ENCODE measurements around the gene FIS1.
"Not testable (repeated sequence)": the region's sequence is repeated elsewhere in the genome, so short reads cannot be mapped to it uniquely, and the experiment has no call there.

FIS1 gene

DNA sequence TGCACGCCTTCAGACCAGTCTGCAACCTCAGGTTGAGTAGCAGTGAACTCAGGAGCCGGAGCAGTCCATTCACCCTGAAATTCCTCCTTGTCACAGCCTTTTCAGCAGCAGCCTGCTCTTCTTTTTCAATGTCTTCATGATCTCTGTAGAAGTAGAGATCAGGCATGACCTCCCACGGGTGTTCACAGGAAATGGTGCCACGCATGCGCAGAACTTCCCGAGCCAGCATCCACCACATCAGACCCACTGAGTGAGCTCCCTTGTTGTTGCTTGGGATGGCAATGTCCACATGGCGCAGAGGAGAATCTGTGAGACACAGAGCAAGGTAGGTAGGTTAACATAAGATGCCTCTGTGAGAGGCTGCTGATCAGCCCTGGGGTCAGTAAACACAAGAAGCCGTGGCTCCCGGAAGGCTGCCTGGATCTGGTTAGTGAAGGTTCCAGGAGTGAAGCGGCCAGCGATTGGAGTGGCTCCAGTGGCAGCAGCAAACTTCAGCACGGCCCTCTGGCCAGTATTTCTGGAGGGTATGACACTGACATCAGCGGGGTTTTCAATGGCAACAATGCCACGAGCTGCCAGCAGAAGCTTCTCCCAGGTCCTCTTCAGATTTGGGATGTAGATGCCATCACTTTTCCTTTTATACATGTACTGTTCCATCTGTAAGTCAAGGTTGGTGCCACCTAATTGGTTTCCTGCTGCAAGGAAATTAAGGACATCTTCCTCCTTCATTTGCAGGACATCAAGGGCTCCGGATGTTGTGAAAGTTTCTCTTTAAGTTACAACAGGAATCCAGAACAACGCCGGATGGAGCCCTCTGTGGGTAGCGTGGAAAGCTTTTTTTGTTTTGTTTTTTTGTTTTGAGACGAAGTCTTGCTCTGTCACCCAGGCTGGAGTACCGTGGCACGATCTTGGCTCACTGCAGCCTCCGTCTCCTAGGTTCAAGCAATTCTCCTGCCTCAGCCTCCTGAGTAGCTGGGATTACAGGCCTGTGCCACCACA, 40.8 kb downstream of the FIS1 start:
- FAIRE-seq = not testable (repeated sequence)

DNA sequence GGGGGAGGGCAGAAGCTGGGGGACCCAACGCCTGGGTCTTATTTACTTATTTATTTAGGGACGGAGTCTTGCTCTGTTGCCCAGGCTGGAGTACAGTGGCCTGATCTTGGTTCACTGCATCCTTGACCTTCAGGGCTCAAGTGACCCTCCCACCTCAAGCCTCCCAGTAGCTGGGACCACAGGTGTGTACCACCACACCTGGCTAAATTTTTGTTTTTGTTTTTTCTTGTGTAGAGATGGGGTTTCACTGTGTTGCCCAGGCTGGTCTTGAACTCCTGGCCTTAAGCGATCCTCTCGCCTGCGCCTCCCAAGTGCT, 42.3 kb downstream of the FIS1 start:
- no peak for FAIRE-seq

DNA sequence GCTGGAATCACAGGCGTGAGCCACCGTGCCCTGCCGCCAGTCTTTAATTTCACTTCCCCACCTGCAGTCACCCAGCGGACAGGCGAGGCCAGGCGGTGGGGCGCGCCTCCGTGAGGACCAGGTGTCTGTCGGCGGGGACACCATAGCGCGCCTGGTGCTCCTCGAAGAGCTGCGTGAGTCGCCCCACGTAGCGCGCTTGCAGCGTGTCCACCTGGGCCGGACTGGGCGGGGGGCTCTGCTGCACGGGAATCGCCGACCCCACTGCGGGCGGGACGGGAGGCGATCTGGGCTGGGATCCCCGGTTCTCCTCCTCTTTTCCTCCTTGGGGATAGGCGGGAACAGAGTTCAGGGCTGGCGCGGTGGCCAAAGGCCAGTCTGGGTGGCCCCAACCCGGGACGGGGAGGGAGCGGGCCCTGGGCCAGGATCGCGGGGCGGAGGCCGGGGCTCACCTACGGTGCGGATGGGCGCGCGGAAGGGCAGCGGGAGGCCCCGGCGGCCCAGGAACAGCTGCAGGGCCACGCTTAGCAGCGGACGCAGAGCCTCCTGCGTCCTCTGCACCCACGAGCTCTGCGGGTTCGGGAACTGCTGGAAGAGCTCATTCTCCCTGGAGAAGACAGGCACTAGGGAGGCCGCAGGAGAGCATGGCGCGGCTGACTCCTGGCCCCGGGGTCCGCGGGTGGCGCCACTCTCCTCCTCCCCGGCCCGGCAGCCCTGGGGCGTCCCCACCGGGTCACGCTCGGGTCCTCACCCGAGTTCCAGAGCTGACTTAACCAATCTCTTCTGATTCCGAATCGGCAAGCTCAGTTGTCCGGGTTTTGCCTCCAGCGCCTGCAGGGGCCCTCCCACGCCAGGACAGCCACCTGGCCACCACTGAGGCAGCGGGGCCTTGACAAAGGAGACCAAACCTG, 42.9 kb downstream of the FIS1 start:
- FAIRE-seq = no peak

DNA sequence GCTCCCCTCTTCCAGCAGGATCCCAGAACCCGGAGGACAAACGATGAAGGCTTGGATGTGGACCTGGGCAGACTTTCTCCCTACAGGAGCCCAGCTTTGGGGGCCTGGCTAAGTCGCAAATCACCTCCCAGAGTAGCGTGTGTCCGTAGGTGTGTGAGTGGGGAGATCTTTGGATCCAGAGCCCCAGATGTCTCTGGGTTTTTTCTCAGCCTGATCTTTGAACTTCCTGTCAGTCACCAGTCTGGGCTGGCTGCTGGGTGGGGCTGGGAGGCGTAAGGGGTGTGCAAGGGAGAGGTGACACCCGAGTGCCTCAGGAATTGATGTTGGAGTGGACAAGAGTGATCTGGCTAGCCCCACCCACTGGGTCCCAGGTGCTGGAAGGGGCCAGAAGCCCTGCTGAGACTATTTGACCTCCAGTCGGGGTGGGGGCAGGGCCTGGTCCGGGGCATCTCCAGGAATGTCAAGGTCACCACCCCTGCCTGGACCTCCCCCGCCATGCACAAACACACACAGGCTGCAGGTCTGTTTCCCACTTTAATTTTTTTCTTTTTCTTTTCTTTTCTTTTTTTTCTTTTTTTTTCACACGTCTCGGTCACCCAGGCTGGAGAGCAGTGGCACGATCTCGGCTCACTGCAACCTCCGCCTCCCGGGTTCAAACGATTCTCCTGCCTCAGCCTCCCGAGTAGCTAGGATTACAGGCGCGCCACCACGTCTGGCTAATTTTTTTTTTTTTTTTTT, 43.9 kb downstream of the FIS1 start, which contains the start of gene MOGAT3:
Gene MOGAT3, minus strand, starts transcription at position 175 of the 738 bp plus-strand sequence. CDS start 182 bp downstream, outside the sequence.
- no peak for FAIRE-seq

DNA sequence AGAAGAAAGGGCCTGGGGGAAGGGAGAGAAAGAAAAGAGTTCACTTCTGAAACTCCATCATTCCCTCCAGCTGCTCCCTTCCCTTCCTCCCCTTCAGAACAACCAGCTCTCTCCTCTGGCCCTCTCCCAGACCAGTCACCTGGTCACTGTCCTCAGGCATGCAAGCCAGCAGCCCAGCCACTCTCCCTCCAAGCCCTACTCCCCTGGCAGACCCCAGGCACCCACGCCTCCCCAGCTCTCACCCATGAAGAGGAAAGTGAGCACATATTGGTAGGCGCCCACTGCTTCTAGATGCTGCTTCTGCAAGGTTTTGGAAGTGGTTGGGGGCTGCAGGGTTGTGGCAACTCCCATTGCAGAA, 44.4 kb downstream of the FIS1 start:
- no peak for FAIRE-seq

DNA sequence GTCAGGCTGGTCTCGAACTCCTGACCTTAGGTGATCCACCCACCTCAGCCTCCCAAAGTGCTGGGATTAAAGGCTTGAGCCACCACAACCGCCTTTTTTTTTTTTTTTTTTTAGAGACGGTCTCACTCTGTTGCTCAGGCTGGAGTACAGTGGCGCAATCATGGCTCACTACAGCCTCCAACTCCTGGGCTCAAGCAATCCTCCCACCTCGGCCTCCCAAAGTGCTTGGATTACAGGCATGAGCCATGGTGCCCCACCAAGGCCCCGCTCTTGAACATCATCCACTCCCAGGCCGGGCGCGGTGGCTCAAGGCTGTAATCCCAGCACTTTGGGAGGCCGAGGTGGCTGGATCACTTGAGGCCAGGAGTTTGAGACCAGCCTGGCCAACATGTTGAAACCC, 45.4 kb downstream of the FIS1 start:
- not testable (repeated sequence) for FAIRE-seq

DNA sequence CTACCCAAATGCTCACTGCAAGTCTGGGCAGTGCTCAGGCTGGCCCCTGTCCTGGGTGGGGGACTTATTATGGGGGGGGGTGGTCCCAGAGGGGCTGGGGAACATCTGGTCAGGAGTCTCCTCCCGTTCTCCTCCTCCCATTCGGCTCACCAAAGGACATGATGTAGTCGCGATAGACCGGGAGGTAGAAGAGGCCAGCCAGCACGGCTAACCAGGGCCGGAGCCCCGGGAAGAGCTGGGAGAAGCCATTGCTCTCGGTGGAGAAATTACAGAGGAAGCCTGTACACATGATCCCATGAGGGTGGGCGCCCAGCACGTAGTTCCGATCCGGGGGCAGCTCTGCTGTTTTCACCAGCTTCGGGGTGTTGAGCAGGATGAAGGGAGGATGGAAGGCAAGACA, 46.4 kb downstream of the FIS1 start:
- no peak for FAIRE-seq

DNA sequence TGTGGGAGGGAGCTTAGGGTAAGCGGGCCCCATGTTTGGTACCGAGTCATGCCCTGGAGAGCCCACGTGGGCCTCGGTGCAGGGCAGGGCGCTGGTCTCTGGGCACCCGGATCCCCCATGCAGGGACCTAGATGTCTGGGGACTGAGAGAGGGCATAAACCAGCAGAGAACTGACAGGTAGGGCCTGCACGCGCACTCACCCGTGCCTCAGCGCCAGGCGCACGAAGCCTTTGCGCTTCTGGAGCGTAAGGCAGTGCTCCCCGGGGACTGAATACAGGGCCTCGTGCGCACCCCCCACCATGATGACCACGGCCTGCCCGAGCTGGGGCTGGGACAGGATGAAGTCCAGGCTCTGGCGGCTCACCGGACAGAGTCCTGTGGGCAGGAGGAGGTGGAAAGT, 46.9 kb downstream of the FIS1 start:
- FAIRE-seq = no peak

DNA sequence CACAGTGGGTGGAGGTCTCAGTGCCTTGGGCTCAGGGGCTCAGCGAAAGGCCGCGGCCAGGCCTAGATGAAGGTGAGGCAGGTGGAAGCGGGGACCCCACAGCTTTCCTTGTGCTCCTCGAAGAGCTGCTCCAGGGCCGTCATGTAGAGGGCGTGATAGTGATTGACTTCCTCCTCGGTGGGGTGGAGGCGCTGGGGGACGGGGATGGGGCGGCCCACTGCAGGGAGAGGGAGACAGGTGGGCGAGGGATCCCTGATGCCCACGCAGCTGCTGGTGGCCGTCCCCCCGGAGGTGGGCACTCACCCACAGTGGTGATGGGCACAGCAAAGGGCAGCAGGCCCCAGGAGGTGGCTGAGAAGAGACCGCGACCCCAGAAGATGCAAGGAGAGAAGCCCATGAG, 49.0 kb downstream of the FIS1 start:
- no peak for FAIRE-seq

Data from islet of Langerhans (tissue), 1 donor.